SJCRH30 (cell line): Measurements from ENCODE around the gene ZNF322. TPM values are rescaled to one million over a fixed set of nuclear protein-coding genes. Genes with fewer than 3 reads are reported as not detected.
A peak's percentile ranks its signal among the peaks of the same experiment; 100 is the strongest.
"Not testable (repeated sequence)": the region's sequence is repeated elsewhere in the genome, so short reads cannot be mapped to it uniquely, and the experiment has no call there.

ENCODE experiments used
- DNase-seq, 2 experiments: peaks; one replicate each; pipeline ENCODE4 v3.0.0-alpha.2; 2015 to 2020
- H3K27ac ChIP-seq: fragments of 250-450 bp; sonication (Bioruptor Pico); 2 replicates; pipeline ENCODE4 v1.5.1; 2020; ENCODE audit warnings: mild to moderate bottlenecking, moderate library complexity
- H3K27me3 ChIP-seq: fragments of 250-450 bp; sonication (Bioruptor Pico); 2 replicates; pipeline ENCODE4 v1.5.1; 2020; ENCODE audit warnings: mild to moderate bottlenecking, moderate library complexity
- H3K36me3 ChIP-seq: fragments of 250-450 bp; sonication (Bioruptor Pico); 2 replicates; pipeline ENCODE4 v1.5.1; 2020; ENCODE audit warnings: mild to moderate bottlenecking, moderate library complexity
- H3K4me1 ChIP-seq: fragments of 250-450 bp; sonication (Bioruptor Pico); 2 replicates; pipeline ENCODE4 v1.5.1; 2020; ENCODE audit warnings: mild to moderate bottlenecking, moderate library complexity
- H3K4me3 ChIP-seq: fragments of 250-450 bp; sonication (Bioruptor Pico); 2 replicates; pipeline ENCODE4 v1.5.1; 2020; ENCODE audit warnings: mild to moderate bottlenecking, moderate library complexity
- H3K9me3 ChIP-seq: fragments of 250-450 bp; sonication (Bioruptor Pico); replicated peaks from 2 replicates; pipeline ENCODE4 v1.5.1; 2020; ENCODE audit warnings: mild to moderate bottlenecking, moderate library complexity
- total RNA-seq: library from RNA; depleted of rRNA; stranded (reverse); fragments of >200 nt; shearing (Covaris generic); gene quantifications from 2 replicates; pipeline ENCODE4 v1.2.3, GENCODE V29; 2014; rRNA removed

The ZNF322 gene
- 28.3 and 31.2 TPM in 2 replicates for total RNA-seq

- Histone ChIP-seq H3K36me3 (peaks cover 38% of the 10 kb centered on the region), H3K4me1 (no peaks in the 10 kb centered on the region), H3K9me3 (no peaks in the 10 kb centered on the region), H3K4me3 (peak within 1 kb of the TSS; percentile 72), H3K27me3 (no peaks in the 10 kb centered on the region), H3K27ac (peak within 1 kb of the TSS; percentile 81)
- DNase-seq = peak; percentile 93 to 96
Observed at GRCh38 chr6:26659042-26659999, at the start of gene ZNF322. Gene ZNF322, minus strand, starts transcription at chr6:26659746. Its CDS starts 21,193 bp downstream, at chr6:26638553.

GRCh38 chr6:26705780-26706179, 46.2 kb upstream of the ZNF322 start:
- H3K4me1 ChIP-seq, H3K27me3 ChIP-seq, H3K27ac ChIP-seq, H3K9me3 ChIP-seq, H3K36me3 ChIP-seq, DNase-seq, H3K4me3 ChIP-seq: not testable (repeated sequence)

- H3K4me3 ChIP-seq, H3K27me3 ChIP-seq, DNase-seq, H3K4me1 ChIP-seq, H3K9me3 ChIP-seq, H3K27ac ChIP-seq, H3K36me3 ChIP-seq: not testable (repeated sequence)
Observed at GRCh38 chr6:26705352-26705751, 45.8 kb upstream of the ZNF322 start.

- not testable (repeated sequence) for DNase-seq, H3K9me3 ChIP-seq, H3K4me1 ChIP-seq, H3K27me3 ChIP-seq, H3K27ac ChIP-seq, H3K36me3 ChIP-seq, H3K4me3 ChIP-seq
Observed at GRCh38 chr6:26701023-26701747, 41.6 kb upstream of the ZNF322 start.

- not testable (repeated sequence) for H3K4me1 ChIP-seq
Observed at GRCh38 chr6:26697496-26697895, 38.0 kb upstream of the ZNF322 start.

GRCh38 chr6:26689324-26689947, 29.9 kb upstream of the ZNF322 start:
- not testable (repeated sequence) for H3K36me3 ChIP-seq, DNase-seq, H3K27me3 ChIP-seq, H3K27ac ChIP-seq, H3K9me3 ChIP-seq, H3K4me3 ChIP-seq, H3K4me1 ChIP-seq

More at GRCh38 chr6:26697496-26697895, 38.0 kb upstream of the ZNF322 start:
- not testable (repeated sequence) for H3K27ac ChIP-seq, H3K4me3 ChIP-seq, H3K36me3 ChIP-seq, DNase-seq, H3K9me3 ChIP-seq, H3K27me3 ChIP-seq

- H3K27ac ChIP-seq = not testable (repeated sequence)
Observed at GRCh38 chr6:26682435-26683042, 23.0 kb upstream of the ZNF322 start.

GRCh38 chr6:26673287-26673686, 13.7 kb upstream of the ZNF322 start:
- not testable (repeated sequence) for H3K9me3 ChIP-seq, H3K4me1 ChIP-seq, H3K27me3 ChIP-seq, H3K4me3 ChIP-seq, H3K36me3 ChIP-seq, H3K27ac ChIP-seq, DNase-seq

More at GRCh38 chr6:26682435-26683042, 23.0 kb upstream of the ZNF322 start:
- not testable (repeated sequence) for H3K9me3 ChIP-seq, H3K27me3 ChIP-seq, H3K36me3 ChIP-seq, H3K4me3 ChIP-seq, H3K4me1 ChIP-seq, DNase-seq

- not testable (repeated sequence) for H3K4me3 ChIP-seq, H3K27me3 ChIP-seq, H3K36me3 ChIP-seq, H3K27ac ChIP-seq, DNase-seq, H3K4me1 ChIP-seq, H3K9me3 ChIP-seq
Observed at GRCh38 chr6:26670558-26670957, 11.0 kb upstream of the ZNF322 start.

GRCh38 chr6:26670003-26670402, 10.5 kb upstream of the ZNF322 start:
- not testable (repeated sequence) for H3K36me3 ChIP-seq, H3K27me3 ChIP-seq, H3K9me3 ChIP-seq, DNase-seq, H3K27ac ChIP-seq, H3K4me3 ChIP-seq, H3K4me1 ChIP-seq

GRCh38 chr6:26660000-26660361, 435 bp upstream of the ZNF322 start:
- no peaks in the 10 kb centered on the region for H3K27me3 ChIP-seq
- no peaks in the 10 kb centered on the region for H3K4me1 ChIP-seq
- H3K4me3 ChIP-seq = peak overlapping the region; percentile 72
- peak overlapping the region; percentile 81 for H3K27ac ChIP-seq
- DNase-seq = no peak
- no peaks in the 10 kb centered on the region for H3K9me3 ChIP-seq
- H3K36me3 ChIP-seq = peaks cover 32% of the 10 kb centered on the region

- Histone ChIP-seq H3K27ac (no peak overlapping the region), H3K4me1 (no peaks in the 10 kb centered on the region), H3K36me3 (peaks cover 59% of the 10 kb centered on the region), H3K9me3 (no peaks in the 10 kb centered on the region; the same call in 1 of the 2 replicates), H3K4me3 (no peak overlapping the region), H3K27me3 (no peaks in the 10 kb centered on the region)
- no peak for DNase-seq
Observed at GRCh38 chr6:26657256-26657655, 2.3 kb downstream of the ZNF322 start.

GRCh38 chr6:26653007-26653406, 6.5 kb downstream of the ZNF322 start:
- no peak for DNase-seq
- Histone ChIP-seq H3K36me3 (peaks cover 87% of the 10 kb centered on the region), H3K4me3 (no peak overlapping the region)

GRCh38 chr6:26651133-26651781, 8.3 kb downstream of the ZNF322 start:
- H3K27me3 ChIP-seq = no peaks in the 10 kb centered on the region
- no peak overlapping the region for H3K27ac ChIP-seq
- H3K36me3 ChIP-seq = peaks cover 83% of the 10 kb centered on the region
- DNase-seq = no peak
- H3K4me3 ChIP-seq = no peak overlapping the region
- H3K4me1 ChIP-seq = no peaks in the 10 kb centered on the region
- peaks cover 7% of the 10 kb centered on the region for H3K9me3 ChIP-seq

More at GRCh38 chr6:26653007-26653406, 6.5 kb downstream of the ZNF322 start:
- H3K27ac ChIP-seq = no peak overlapping the region
- peaks cover 7% of the 10 kb centered on the region for H3K9me3 ChIP-seq
- H3K4me1 ChIP-seq = no peaks in the 10 kb centered on the region
- H3K27me3 ChIP-seq = no peaks in the 10 kb centered on the region
